Measurements from ENCODE around the gene TMEM19.

- TF ChIP-seq, protein P1, sequence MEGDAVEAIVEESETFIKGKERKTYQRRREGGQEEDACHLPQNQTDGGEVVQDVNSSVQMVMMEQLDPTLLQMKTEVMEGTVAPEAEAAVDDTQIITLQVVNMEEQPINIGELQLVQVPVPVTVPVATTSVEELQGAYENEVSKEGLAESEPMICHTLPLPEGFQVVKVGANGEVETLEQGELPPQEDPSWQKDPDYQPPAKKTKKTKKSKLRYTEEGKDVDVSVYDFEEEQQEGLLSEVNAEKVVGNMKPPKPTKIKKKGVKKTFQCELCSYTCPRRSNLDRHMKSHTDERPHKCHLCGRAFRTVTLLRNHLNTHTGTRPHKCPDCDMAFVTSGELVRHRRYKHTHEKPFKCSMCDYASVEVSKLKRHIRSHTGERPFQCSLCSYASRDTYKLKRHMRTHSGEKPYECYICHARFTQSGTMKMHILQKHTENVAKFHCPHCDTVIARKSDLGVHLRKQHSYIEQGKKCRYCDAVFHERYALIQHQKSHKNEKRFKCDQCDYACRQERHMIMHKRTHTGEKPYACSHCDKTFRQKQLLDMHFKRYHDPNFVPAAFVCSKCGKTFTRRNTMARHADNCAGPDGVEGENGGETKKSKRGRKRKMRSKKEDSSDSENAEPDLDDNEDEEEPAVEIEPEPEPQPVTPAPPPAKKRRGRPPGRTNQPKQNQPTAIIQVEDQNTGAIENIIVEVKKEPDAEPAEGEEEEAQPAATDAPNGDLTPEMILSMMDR (IDR thresholded peaks at IDR 0.05): peak; percentile 45 to 75 (median 69)
- TF ChIP-seq EP300 (IDR thresholded peaks at IDR 0.05): no peak
These were observed 61.2 kb downstream of the TMEM19 start for GRCh38 chr12:71746974-71747611.
